Measurements from ENCODE around the gene CTNNA1.
"Not testable (repeated sequence)": the region's sequence is repeated elsewhere in the genome, so short reads cannot be mapped to it uniquely, and the experiment has no call there.

The CTNNA1 gene

DNA sequence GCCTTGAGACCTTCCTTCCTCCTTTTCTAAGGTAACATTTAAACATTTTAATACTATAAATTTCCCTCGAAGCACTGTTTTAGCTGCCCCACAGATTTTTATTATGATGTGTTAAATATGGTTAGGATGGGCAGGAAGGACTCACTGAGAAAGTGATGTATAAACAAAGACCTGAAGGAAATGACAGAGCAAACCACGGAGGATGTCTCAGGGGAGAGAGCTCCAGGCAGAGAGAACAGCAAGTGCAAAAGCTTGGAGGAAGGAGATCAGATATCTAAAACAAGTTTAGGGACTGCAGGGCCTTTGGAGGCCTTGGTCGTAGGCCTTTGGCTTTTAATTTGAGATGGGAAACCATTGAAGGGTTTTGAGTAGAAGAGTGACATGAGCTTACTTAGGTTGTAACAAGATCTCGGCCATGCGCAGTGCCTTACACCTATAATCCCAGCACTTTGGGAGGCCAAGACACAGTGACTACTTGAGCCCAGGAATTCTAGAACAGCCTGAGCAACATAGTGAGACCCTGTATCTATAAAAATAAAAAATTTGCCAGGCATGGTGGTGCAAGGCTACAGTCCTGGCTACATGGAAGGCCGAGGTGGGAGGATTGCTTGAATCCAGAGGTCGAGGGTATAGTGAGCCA lies 157.4 kb downstream of the CTNNA1 start:
- DNase-seq, result no peak

DNA sequence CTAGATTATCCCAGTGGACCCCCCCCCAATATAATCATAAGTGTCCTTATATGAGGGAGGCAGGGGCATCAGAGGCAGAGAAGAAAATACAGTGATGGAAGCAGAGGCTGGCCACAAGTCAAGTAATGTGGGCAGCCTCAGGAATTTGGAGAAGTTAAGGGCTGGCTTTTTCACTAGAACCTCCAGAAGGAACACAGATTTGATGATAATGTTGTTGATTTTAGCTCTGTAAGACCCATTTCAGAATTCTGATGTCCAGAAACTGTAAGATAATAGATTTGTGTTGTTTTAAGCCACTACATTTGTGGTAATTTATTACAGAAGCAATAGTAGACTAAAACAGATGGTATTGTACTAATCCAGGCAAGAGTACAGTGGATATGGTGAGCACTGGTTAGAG lies 158.2 kb downstream of the CTNNA1 start:
- DNase-seq, result no peak

DNA sequence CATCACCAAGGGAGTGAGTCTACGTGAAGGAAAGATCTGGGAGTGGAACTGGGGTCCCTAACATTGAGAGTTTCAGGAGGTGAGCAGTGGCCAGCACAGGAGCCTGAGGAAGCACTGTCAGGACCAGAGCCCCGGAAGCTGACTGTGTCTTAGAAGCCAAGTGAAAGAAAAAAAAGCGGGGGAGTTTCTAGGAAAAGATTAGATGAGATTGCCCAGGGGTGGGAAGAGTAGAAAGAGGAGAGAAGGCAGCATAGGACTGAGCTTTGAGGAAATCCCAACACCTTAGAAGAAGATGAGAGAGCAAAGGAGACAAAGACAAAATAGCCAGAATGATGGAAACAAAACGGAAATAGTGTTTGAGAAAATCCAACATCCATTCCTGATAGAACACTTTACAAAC lies 158.9 kb downstream of the CTNNA1 start:
- DNase-seq, result no peak

DNA sequence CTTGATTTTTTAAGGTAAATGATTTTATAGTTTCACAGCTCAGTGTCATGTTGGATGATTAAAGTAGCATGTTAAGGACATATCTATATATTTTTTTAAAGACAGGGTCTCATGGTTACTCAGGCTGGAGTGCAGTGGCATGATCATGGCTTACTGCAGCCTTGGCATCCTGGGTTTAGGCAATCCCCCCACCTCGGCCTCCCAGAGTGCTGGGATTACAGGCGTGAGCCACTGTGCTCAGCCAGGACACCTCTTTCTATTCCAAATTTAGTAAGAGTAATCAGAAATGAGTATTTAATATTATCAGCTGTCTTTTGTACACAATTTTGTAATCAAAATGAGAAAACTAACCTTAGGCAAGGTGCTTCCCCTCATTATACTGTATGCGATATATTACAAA lies 160.5 kb downstream of the CTNNA1 start:
- no peak for DNase-seq

DNA sequence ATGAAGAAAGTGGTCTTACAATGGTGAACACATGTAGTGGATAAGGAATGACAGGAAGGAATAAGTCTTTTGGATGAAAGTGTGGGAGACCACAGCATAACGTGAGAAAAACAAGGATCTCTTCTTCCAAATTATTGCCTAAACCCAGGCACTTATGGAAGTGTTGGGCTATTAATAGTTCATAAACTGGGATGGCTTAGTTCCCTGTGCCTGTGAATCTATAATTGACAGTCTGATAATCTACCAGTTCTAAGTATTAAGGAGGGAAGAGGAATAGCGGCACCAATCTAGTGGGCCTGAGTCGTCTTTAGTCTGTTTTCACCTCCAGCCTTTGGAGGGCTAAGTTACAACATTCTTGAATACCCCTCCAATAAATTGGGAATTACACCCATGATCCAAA lies 161.1 kb downstream of the CTNNA1 start:
- no peak for DNase-seq

DNA sequence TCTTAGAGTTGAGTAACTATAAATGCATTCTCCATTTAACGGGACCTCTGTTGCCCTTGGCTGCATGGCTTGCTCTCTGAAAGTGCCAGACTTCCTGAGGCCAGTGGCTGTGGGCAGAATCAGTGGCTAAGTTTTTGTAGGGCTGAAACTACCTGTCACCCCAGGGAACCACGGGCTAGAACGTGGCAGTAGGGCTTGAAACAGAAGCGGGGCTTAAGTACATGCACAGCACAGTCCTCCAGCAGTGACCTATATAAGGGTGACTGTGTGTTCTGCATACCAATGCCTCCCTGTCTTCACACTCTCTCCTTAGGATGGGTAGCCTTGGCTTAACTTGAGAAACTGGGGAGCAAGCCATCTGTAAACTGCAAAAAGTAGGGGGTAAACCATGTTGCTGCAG lies 165.5 kb downstream of the CTNNA1 start:
- DNase-seq, result no peak

DNA sequence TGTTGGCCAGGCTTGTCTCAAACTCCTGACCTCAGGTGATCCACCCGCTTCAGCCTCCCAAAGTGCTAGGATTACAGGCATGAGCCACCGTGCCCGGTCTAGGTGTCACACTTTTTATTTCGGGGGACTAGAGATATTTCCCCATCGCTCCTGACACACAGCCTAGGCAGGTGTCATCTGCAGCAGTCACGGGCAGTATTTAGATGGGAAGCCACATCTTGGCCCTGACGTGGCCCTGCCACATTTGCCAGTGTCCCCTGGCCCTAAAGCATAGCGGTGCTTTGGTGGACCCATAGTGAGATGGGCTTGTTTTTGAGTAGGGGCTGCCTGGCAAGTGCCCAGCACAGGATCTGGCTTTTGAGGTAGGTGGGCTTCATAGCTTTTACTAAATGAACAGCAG lies 167.0 kb downstream of the CTNNA1 start:
- DNase-seq, result no peak

DNA sequence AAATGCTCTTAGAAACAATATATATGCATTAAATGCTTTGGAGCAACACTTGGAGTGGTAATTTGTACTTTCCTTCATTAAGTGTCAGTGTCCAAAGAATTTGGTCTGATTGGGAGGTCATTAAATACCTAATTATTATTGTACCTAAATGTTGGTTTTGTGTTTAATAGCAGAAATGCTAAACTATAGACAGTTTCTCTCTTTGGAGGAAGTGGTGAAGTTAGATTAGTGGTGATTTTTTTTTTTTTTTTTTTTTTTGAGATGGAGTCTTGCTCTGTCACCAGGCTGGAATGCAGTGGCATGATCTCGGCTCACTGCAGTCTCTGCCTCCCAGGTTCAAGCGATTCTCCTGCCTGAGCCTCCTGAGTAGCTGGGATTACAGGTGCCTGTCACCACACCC lies 168.1 kb downstream of the CTNNA1 start:
- DNase-seq, result not testable (repeated sequence)

DNA sequence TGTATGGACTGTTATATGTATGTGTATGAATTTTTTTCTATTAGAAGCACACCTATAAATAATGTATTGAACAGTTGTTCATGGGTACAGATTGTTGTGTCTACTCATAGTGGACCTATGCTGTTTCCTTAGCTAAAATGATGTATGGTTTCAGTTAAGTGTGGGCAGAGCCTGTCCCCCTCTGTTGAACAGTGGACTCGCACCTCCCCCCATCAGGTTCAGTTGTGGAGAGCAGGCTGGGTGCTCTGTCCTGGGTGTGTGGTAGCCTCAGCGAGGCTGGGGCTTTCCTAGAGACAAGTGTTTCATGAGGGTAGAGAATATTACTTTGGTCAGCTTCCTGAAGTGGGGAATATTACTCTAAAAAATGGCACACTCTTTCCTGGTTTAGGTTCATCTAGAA lies 169.3 kb downstream of the CTNNA1 start:
- DNase-seq, result no peak

DNA sequence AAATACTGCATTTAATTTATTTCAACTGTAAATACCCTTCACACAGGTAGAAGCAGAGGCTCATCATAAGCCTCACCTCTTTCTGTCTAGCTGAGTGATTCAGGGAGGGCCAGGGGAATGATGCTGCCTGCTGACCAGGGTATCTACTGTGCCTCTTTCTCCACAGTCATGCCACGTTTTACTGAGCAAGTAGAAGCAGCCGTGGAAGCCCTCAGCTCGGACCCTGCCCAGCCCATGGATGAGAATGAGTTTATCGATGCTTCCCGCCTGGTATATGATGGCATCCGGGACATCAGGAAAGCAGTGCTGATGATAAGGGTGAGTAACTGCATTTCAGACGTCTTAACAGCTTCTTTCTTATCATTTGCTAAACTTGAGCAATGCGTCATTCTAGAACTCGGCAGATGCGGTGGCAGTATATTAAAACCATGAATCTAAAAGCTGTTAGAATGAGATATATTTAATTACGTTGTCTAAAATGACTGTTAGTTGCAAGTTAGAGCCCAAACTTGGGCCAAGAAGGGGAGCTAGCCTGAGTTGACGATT lies 171.9 kb downstream of the CTNNA1 start:
- DNase-seq, result no peak

DNA sequence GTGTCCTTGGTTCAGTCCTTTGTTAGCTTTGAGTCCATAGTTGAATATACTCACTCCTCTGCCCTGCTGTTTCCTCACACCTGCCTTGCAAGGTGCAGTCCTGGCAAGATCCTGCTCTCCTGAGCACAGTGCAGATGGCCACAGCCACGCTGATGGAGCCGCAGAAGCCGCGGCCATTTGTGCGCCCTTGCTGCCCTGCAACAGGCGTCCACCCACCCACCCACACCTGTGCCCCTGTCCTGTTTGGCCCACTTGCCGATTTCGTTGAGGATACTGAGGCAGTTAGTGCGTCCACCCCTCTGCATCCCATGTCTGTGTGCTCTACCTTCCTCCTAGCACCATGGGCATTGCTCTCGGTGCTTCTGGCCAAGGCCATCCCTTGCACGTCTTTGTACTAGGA lies 173.0 kb downstream of the CTNNA1 start:
- DNase-seq, result no peak

DNA sequence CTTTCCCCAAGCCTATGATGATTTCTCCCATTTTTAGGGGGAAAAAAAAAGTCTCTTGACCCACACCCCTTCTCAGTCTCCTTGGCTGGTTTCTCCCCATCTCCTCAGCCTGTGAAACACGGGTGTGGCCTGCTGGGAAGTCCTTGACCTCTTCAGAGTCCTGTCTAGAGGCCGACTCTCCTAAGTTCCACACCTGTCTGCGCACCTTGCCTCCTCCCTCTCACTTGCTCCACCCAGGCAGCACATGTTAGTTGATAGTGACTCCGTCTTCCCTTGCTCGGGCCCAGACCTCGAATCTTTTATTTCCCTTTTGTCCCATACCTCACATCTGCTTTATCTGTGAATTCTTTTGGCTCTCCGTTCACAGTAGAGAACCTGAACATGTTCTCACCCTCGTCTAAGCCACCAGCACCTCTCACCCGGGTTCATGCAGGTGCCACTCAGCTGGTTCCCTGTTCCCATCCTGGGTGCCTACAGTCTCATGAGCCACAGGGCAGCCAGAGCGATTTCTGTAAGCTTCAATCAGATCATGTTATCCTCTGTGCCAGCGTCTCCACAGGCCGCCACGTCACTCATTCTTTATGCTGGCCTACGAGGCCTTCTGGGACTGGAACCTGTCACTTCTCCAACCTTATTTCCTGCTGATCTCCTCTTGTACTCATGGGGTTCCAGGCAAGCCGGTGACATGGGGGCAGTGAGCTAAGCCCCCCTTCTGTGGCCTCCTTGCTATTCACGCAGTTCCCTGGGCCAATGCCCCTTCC lies 173.6 kb downstream of the CTNNA1 start:
- no peak for DNase-seq

DNA sequence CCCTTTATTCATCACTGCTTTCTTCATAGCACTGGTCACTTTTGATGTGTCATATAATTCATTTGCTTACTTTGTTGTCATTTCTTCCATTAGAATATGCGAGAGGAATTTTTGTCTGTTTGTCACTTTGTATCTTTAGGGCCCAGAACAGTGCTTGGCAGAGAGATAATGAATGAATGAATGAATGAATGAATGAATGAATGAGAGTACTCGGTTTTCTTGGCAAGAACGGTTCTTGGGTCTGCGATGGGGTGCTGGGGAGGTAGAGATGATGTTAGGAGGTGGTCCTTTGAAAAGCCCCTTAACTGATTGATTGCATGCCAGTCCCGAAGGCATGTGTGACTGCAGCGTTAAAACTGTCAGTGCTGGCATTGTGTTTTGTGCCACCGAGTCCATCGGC lies 174.3 kb downstream of the CTNNA1 start:
- DNase-seq, result no peak

DNA sequence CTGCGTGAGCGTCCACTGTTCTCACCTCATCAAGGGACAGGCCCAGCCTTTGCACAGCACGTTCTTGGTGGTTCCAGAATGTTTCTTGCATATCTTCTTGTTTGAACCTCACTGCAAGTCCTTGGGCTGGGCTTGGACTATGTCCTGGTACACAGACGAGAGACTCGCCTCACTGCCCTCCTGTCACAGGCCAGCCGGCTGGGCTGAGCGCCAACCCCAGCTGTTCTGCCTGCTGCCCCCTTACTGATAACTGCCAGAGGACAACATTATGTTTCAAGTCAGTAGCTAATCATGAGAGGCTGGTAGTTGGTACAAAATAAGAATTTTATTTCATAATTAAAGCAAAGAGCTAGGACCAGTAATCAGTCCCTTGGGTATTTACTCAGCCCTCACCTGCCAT lies 174.8 kb downstream of the CTNNA1 start:
- DNase-seq, result no peak

DNA sequence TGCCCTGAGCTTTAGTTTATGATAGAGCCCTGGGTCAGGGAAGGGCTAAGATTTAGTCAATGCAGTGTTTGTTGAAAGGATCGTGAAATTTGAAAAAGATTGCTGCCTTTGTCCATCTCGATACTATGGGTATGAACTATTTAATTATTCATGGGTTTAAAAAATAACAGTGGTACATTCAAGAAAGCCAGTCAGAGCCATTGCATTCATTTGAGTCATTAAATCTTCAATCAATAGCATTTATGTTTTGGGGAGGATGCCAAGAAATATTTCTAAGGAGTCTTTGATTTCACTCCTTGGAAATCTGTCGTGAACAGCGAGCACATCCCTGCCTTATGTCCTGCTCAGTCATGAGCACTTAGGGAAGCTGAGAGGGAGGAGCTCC lies 176.3 kb downstream of the CTNNA1 start:
- DNase-seq, result no peak

DNA sequence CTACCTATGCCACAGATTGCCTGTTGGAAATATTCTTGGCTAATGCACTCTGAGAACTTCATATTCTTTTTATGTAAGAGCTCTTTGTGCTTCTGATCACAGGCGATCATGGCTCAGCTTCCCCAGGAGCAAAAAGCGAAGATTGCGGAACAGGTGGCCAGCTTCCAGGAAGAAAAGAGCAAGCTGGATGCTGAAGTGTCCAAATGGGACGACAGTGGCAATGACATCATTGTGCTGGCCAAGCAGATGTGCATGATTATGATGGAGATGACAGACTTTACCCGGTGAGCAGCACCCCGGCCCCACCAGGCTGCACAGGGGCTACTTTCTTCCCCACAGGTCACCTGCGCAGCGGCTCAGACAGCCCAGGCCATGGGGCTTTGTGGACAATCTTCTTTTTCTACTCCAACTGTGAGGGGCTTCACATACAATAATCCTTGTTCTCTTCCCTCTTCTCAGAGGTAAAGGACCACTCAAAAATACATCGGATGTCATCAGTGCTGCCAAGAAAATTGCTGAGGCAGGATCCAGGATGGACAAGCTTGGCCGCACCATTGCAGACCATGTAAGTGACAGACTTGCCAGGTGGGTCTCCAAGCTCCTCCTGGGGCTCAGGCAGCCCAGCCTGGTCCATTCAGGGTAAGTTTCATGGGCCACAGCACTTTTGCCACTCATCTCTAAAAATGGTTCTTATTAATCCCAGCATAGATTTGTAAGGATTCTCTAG lies 177.3 kb downstream of the CTNNA1 start:
- DNase-seq, result no peak

DNA sequence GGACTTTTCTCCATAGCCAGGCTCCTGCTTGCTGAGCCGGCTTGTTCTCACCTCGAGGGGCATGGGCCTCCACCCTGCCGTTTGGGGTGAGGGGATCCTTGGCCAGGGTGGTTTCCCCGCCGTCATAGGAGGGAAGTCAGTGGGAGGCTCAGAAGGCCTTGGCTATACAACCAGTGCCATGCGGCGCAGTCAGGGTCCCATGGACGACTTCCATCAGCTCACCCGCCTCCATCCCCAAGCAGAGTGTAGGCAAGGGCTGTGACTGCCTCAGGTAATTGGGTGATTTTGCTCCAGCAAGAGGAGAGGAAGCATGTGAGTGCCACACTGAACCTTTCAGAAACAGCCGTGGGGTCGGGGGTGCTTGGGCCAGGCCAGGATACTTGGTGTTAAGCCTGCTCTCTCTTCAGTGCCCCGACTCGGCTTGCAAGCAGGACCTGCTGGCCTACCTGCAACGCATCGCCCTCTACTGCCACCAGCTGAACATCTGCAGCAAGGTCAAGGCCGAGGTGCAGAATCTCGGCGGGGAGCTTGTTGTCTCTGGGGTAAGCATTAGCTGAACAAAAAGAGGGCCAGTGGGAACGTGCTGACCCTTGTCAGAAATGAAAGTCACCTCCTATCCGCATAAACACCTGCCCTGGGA lies 179.1 kb downstream of the CTNNA1 start:
- DNase-seq, result no peak

DNA sequence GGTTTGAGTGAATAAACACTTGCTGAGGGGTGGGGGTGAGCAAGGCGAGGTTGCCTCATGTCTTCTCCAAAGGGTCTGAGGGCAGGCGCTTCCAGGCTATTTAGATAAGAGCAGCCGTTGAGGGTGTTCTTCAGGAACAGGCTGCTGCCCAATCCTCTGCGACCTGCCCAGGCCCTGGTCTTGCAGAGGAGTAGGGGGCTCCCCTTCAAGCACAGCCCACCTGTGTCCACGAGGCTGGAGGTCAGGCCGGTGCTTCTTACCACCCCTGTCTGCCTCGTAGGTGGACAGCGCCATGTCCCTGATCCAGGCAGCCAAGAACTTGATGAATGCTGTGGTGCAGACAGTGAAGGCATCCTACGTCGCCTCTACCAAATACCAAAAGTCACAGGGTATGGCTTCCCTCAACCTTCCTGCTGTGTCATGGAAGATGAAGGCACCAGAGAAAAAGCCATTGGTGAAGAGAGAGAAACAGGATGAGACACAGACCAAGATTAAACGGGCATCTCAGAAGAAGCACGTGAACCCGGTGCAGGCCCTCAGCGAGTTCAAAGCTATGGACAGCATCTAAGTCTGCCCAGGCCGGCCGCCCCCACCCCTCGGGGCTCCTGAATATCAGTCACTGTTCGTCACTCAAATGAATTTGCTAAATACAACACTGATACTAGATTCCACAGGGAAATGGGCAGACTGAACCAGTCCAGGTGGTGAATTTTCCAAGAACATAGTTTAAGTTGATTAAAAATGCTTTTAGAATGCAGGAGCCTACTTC lies 180.5 kb downstream of the CTNNA1 start:
- DNase-seq, result no peak

DNA sequence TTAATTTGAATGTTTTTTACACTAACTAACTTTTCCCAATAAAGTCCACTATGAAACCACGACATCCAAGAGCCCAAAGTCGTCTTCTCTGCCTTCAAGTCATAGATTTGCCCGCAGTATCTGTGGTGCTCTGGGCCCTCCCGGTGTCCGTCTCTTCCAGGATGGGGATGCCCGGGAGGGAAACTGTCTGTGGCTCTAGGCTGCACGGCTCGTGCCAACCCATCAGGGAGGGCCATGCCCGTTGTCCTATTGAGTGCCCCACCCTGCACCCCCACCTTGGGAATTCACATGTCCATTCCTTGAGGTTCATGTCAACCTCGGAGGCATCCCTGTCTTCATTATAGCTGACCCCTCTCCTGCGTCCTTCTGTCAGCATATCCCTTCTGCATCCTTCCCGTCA lies 181.7 kb downstream of the CTNNA1 start:
- no peak for DNase-seq

DNA sequence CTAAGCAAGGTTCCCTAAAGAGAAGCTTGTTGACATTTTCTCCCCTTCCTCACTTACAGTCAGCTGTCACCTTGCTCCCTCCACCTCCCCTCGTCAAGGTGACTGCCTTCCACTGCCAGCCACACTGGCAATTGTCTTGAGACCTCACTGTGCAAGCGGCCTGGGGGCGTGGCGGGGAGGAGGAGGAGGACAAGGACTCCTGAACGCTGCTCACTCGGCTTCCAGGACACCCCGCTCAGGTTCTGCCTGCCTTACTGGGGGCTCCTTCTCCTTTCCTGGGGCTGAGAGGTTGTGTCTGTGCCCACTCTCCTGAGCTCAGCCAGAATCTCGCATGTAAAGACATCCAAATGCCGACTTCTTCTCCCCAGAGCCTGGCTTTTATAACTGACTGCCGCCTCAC lies 182.2 kb downstream of the CTNNA1 start:
- DNase-seq, result no peak

DNA sequence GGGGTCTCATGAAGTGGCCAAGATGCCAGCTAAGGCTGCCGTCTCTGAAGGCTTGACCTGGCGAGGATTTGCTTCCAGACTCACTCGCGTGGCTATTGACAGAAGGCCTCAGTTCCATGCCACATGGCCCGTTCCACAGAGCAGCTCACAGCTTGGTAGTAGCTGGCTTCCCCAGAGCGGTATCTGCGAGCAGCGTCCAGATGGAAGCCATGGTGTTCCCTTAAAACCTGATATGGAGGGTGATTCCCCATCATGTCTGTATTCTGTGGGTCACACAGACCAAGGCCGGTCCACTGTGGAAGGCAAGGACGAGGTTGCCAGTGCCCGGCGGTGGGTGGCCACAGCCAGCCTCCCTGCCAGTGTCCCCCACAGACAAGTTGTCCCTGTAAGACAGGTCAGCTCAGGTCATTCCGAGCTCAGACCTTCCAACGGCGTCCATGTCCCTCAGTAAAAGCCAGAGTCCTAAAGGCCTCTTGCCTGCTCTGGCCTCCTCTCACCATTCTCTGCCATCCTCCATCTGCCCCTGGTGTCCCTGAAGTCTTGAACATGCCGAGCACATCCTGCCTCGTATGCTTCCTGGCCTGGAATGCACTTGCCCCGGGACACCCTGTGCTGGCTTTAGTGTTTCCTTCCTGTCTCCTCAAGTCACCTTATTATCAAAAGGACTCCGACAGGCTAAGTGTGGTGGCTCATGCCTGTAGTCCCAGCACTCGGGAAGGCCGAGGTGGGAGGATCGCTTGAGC lies 183.2 kb downstream of the CTNNA1 start:
- DNase-seq, result no peak

DNA sequence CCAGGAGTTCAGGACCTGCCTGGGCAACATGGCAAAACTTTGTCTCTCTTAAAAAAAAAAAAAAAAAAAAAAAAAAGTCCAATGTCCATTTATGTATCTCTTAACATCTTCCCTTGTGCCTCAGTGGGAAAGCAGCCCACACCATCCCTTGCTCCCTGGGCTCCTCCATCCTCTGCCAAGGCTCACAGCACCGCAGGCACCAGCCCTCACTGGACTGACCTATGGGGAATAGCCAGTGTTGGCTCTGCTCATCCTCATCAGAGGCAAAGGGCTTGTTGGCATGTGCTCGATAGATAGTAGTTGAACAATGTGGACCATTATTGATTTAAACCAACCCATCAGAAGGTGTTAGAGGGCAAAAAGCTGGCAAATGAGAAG lies 183.7 kb downstream of the CTNNA1 start:
- no peak for DNase-seq
